GM12892 (cell line): ENCODE measurements around the gene NLRP9.

Experiments used
- POLR2A ChIP-seq: IDR thresholded peaks from 2 replicates; pipeline ENCODE4 v1.6.1; 2011; ENCODE audit warnings: low read depth, low read length, control low read depth
- POLR2AphosphoS5 ChIP-seq: IDR thresholded peaks from 2 replicates; pipeline ENCODE4 v1.6.1; 2011; ENCODE audit warnings: low read depth, low read length, control low read depth
- TAF1 ChIP-seq: IDR thresholded peaks from 2 replicates; pipeline ENCODE4 v1.6.1; 2011; ENCODE audit warnings: low read depth, mild to moderate bottlenecking, control low read depth, low read length, borderline replicate concordance

DNA sequence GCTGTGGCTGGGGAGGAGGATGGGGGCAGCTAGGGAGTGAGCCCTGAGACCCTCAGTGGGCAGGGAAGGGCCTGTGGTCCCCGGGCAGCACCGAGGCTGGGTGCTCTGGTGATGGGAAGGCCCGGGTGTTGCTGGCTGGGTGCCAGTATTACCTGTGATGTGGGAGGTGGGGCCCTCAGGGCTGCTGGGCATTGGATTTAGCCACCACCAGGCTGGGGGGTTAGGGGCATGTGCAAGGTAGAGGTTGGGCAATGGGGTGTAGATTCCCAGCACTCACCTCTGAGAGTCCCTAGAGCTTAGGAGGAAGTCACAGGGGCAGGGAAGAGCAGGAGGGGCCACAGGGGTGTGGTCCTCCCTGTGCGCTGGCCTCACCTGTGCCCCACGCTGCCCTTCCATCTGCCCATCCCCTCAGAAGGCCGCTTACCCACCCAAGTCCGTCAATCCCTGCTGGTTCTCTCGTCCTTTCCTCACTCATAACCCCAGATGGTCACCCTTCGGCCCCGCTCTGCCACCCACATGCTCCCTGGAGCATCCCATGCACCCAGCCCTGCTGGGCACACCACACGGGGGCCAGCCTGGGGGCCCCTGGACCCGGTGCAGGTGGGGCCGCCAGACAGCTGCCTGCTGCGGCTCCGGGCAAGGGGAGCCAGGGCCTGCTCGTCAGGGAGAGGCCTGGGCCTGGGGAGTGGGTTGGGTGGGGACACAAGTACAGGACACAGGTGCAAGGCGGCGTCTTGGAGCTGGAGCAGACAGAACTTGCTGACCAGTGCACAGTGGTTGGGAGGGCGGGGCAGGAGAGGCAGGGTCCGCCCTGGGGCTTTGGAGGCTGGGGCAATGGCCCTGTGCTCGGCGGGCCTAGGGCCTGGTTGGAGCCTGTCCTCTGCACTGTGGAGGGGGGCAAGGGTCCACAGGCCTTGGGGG, 50.7 kb downstream of the NLRP9 start:
- TF ChIP-seq POLR2A, result no peak
- no peak for TF ChIP-seq TAF1
- no peak for TF ChIP-seq POLR2AphosphoS5
